Raji (cell line): ENCODE data around the gene FGFR2.

Experiments used
- POLR2A ChIP-seq: IDR thresholded peaks from 2 replicates; pipeline ENCODE4 v1.6.1; 2011; ENCODE audit warnings: low read depth, low read length, control low read depth; ENCODE audit not compliant: insufficient read depth

The FGFR2 gene

GRCh38 chr10:121596689-121597503 lies 1.3 kb downstream of the FGFR2 start:
- TF ChIP-seq POLR2A = no peak

- no peak for TF ChIP-seq POLR2A
These were observed 2.2 kb downstream of the FGFR2 start for GRCh38 chr10:121595806-121596688.

GRCh38 chr10:121595351-121595805 lies 2.9 kb downstream of the FGFR2 start:
- TF ChIP-seq POLR2A = no peak

- TF ChIP-seq POLR2A = no peak
These were observed 3.5 kb downstream of the FGFR2 start for GRCh38 chr10:121594623-121595350.

- TF ChIP-seq POLR2A = no peak
These were observed 4.2 kb downstream of the FGFR2 start for GRCh38 chr10:121594076-121594475.

GRCh38 chr10:121593281-121594075 lies 4.8 kb downstream of the FGFR2 start:
- no peak for TF ChIP-seq POLR2A

GRCh38 chr10:121592155-121592890 lies 5.9 kb downstream of the FGFR2 start:
- TF ChIP-seq POLR2A = no peak

- no peak for TF ChIP-seq POLR2A
These were observed 7.1 kb downstream of the FGFR2 start for GRCh38 chr10:121591186-121591585.

GRCh38 chr10:121590772-121591171 lies 7.5 kb downstream of the FGFR2 start:
- TF ChIP-seq POLR2A = no peak

GRCh38 chr10:121589553-121589952 lies 8.7 kb downstream of the FGFR2 start:
- TF ChIP-seq POLR2A = no peak

GRCh38 chr10:121583857-121584256 lies 14.4 kb downstream of the FGFR2 start:
- no peak for TF ChIP-seq POLR2A

GRCh38 chr10:121583258-121583657 lies 15.0 kb downstream of the FGFR2 start:
- TF ChIP-seq POLR2A = no peak

GRCh38 chr10:121580276-121581116 lies 17.7 kb downstream of the FGFR2 start:
- no peak for TF ChIP-seq POLR2A

GRCh38 chr10:121579656-121580055 lies 18.6 kb downstream of the FGFR2 start:
- no peak for TF ChIP-seq POLR2A
